H1 (cell line): ENCODE measurements around the gene CEP350. TPM values are rescaled to one million over a fixed set of nuclear protein-coding genes. Genes with fewer than 3 reads are reported as not detected.

Experiments
- CTCF ChIA-PET: fragments of 300-600 bp; sonication (Branson Sonifier 250); formaldehyde crosslinking; loops from one replicate; lab custom pipeline; 2021; ENCODE audit not compliant: partially characterized antibody; lab: Charles Lee
- POLR2A ChIA-PET: fragments of 300-600 bp; sonication (Branson Sonifier 250); formaldehyde crosslinking; loops from one replicate; lab custom pipeline; 2021; ENCODE audit warnings: inconsistent platforms; ENCODE audit not compliant: partially characterized antibody; lab: Charles Lee
- DNase-seq, 2 experiments: peaks; one replicate each; pipeline versions ENCODE4 v3.0.0 to v3.0.0-alpha.2; 2010 to 2022; ENCODE audit warnings: low spot score in 2 of 2, low read depth in 1 of 2, mixed read lengths in 1 of 2
- FAIRE-seq: peaks from 2 replicates; lab custom pipeline; 2011; peaks lifted over from hg19 to GRCh38; lab: Jason Lieb, UNC
- H2AFZ ChIP-seq: 2 replicates; pipeline ENCODE4 v1.8.1; 2012; ENCODE audit warnings: low read length, inconsistent platforms
- H2AK5ac ChIP-seq: 2 replicates; pipeline ENCODE4 v1.6.1; 2013; ENCODE audit warnings: low read depth, low read length
- H2BK120ac ChIP-seq: replicated peaks from 2 replicates; pipeline ENCODE3; 2013; ENCODE audit warnings: low read depth, low read length, inconsistent platforms
- H2BK12ac ChIP-seq: 2 replicates; pipeline ENCODE4 v1.6.1; 2013; ENCODE audit warnings: low read depth, low read length
- H2BK15ac ChIP-seq: 2 replicates; pipeline ENCODE4 v1.6.1; 2013; ENCODE audit warnings: low read length
- H2BK20ac ChIP-seq: 2 replicates; pipeline ENCODE4 v1.6.1; 2013; ENCODE audit warnings: low read length
- H2BK5ac ChIP-seq: 2 replicates; pipeline ENCODE4 v1.6.1; 2013; ENCODE audit warnings: low read depth, low read length
- H3K14ac ChIP-seq: 2 replicates; pipeline ENCODE4 v1.6.1; 2013; ENCODE audit warnings: inconsistent platforms; ENCODE audit not compliant: insufficient read length
- H3K18ac ChIP-seq: 2 replicates; pipeline ENCODE4 v1.6.1; 2013; ENCODE audit warnings: low read length; ENCODE audit errors: extremely low read depth
- H3K23ac ChIP-seq: 2 replicates; pipeline ENCODE4 v1.6.1; 2013; ENCODE audit warnings: inconsistent platforms; ENCODE audit not compliant: insufficient read length
- H3K23me2 ChIP-seq: 2 replicates; pipeline ENCODE4 v1.6.1; 2013; ENCODE audit warnings: low read depth, low read length
- H3K27ac ChIP-seq: 2 replicates; pipeline ENCODE4 v1.6.1; 2011; ENCODE audit warnings: low read depth, low read length, inconsistent platforms
- H3K27me3 ChIP-seq, 4 experiments: replicated peaks in 1 of 4; 1 replicate in 1 of 4; 2 replicates in 3 of 4; pipeline versions ENCODE4 v1.6.1 to v1.8.1; 2011 to 2013; ENCODE audit warnings: low read length in 3 of 4, mild to moderate bottlenecking in 3 of 4, inconsistent platforms in 2 of 4, mixed read lengths in 2 of 4, moderate library complexity in 1 of 4; ENCODE audit not compliant: control insufficient read depth in 3 of 4, insufficient read depth in 3 of 4; ENCODE audit errors: extremely low read depth in 1 of 4
- H3K36me3 ChIP-seq, 4 experiments: 2 replicates each; pipeline versions ENCODE4 v1.6.1 to v1.8.1; 2011 to 2013; ENCODE audit warnings: mild to moderate bottlenecking in 4 of 4, low read length in 3 of 4, moderate library complexity in 2 of 4, control low read depth in 1 of 4, inconsistent platforms in 1 of 4; ENCODE audit not compliant: insufficient read depth in 4 of 4, control insufficient read depth in 2 of 4
- H3K4ac ChIP-seq: replicated peaks from 2 replicates; pipeline ENCODE3; 2013; ENCODE audit warnings: low read length, low read depth, mixed read lengths, inconsistent platforms; ENCODE audit not compliant: insufficient read length
- H3K4me1 ChIP-seq, 4 experiments: replicated peaks in 1 of 4; 1 replicate in 1 of 4; 2 replicates in 3 of 4; pipeline versions ENCODE4 v1.6.1 to v1.8.1; 2011 to 2013; ENCODE audit warnings: low read length in 3 of 4, inconsistent platforms in 2 of 4, mixed read lengths in 1 of 4; ENCODE audit not compliant: insufficient read depth in 4 of 4, control insufficient read depth in 3 of 4
- H3K4me2 ChIP-seq, 2 experiments: 2 replicates each; pipeline versions ENCODE4 v1.6.1 to v1.8.1; 2011 to 2013; ENCODE audit warnings: low read depth in 2 of 2, low read length in 2 of 2, control low read depth in 1 of 2, inconsistent platforms in 1 of 2, mild to moderate bottlenecking in 1 of 2; ENCODE audit not compliant: insufficient read depth in 1 of 2
- H3K4me3 ChIP-seq, 4 experiments: fragments of 200-600, 300-600 bp in 1 of 4; sonication (generic), shearing (Covaris generic), sonication (Bioruptor Twin) in 1 of 4; 2 replicates each; pipeline versions ENCODE4 v1.5.1 to v1.8.1; 2011 to 2016; ENCODE audit warnings: low read length in 4 of 4, low read depth in 3 of 4, control low read depth in 2 of 4, inconsistent platforms in 2 of 4, mild to moderate bottlenecking in 2 of 4, mixed read lengths in 1 of 4, moderate library complexity in 1 of 4; ENCODE audit not compliant: insufficient read depth in 2 of 4; ENCODE audit errors: extremely low read depth in 1 of 4
- H3K56ac ChIP-seq: replicated peaks from 2 replicates; pipeline ENCODE3; 2013; ENCODE audit warnings: low read depth, mild to moderate bottlenecking, mixed read lengths, low read length, inconsistent platforms; ENCODE audit not compliant: insufficient read length
- H3K79me1 ChIP-seq: 2 replicates; pipeline ENCODE4 v1.6.1; 2013; ENCODE audit warnings: low read depth, low read length, control low read depth
- H3K79me2 ChIP-seq, 2 experiments: 2 replicates each; pipeline versions ENCODE4 v1.6.1 to v1.8.1; 2012 to 2013; ENCODE audit warnings: low read length in 2 of 2, mild to moderate bottlenecking in 2 of 2, inconsistent platforms in 1 of 2; ENCODE audit not compliant: insufficient read depth in 2 of 2, control insufficient read depth in 1 of 2
- H3K9ac ChIP-seq, 4 experiments: replicated peaks in 1 of 4; 1 replicate in 1 of 4; 2 replicates in 3 of 4; pipeline versions ENCODE4 v1.6.1 to v1.8.1; 2011 to 2013; ENCODE audit warnings: low read depth in 3 of 4, low read length in 3 of 4, control low read depth in 2 of 4, mild to moderate bottlenecking in 2 of 4, moderate library complexity in 2 of 4, inconsistent platforms in 1 of 4; ENCODE audit errors: extremely low read depth in 1 of 4
- H3K9me3 ChIP-seq, 2 experiments: 2 replicates each; pipeline versions ENCODE4 v1.6.1 to v1.8.1; 2012 to 2013; ENCODE audit warnings: mild to moderate bottlenecking in 2 of 2, moderate library complexity in 2 of 2, control low read depth in 1 of 2, inconsistent platforms in 1 of 2, low read depth in 1 of 2, low read length in 1 of 2, mixed read lengths in 1 of 2; ENCODE audit not compliant: insufficient read depth in 2 of 2
- H4K20me1 ChIP-seq, 2 experiments: replicated peaks in 1 of 2; 2 replicates each; pipeline versions ENCODE3 to v1.8.1; 2011 to 2013; ENCODE audit warnings: inconsistent platforms in 2 of 2, low read length in 2 of 2, mild to moderate bottlenecking in 1 of 2; ENCODE audit not compliant: insufficient read depth in 2 of 2, control insufficient read depth in 1 of 2
- H4K5ac ChIP-seq: 2 replicates; pipeline ENCODE4 v1.6.1; 2013; ENCODE audit warnings: low read length, low read depth, mixed read lengths, inconsistent platforms; ENCODE audit not compliant: insufficient read length
- H4K8ac ChIP-seq: 2 replicates; pipeline ENCODE4 v1.8.0; 2013; ENCODE audit warnings: mild to moderate bottlenecking, moderate library complexity, low read length, inconsistent platforms; ENCODE audit not compliant: insufficient read depth; ENCODE audit errors: extremely low read depth
- H4K91ac ChIP-seq: replicated peaks from 2 replicates; pipeline ENCODE3; 2013; ENCODE audit warnings: low read length, mixed read lengths, inconsistent platforms; ENCODE audit not compliant: insufficient read length
- GABPA ChIP-seq: IDR thresholded peaks from 2 replicates; pipeline ENCODE4 v1.6.1; 2011; ENCODE audit warnings: mild to moderate bottlenecking, low read length, moderate library complexity, borderline replicate concordance; ENCODE audit not compliant: insufficient read depth
- HDAC2 ChIP-seq, 2 experiments: fragments of 300-600 bp in 1 of 2; sonication (generic) in 1 of 2; IDR thresholded peaks; 2 replicates each; pipeline ENCODE4 v1.6.1; 2011 to 2012; ENCODE audit warnings: low read depth in 2 of 2, low read length in 2 of 2, mild to moderate bottlenecking in 2 of 2, moderate library complexity in 2 of 2, borderline replicate concordance in 1 of 2, inconsistent platforms in 1 of 2
- POLR2AphosphoS5 ChIP-seq: IDR thresholded peaks from 2 replicates; pipeline ENCODE4 v1.6.1; 2011; ENCODE audit warnings: low read depth, low read length
- SIRT6 ChIP-seq: IDR thresholded peaks from one replicate; pipeline ENCODE4 v1.7.1; 2012; ENCODE audit warnings: low read length, inconsistent platforms
- WGBS, 2 experiments: shearing (Covaris generic) in 1 of 2; methylation state at CpG; one replicate each; pipeline versions ENCODE4 v1.1.6 to v1.1.7; 2013 to 2015; ENCODE audit warnings: low lambda C conversion rate in 2 of 2, mixed read lengths in 2 of 2, inconsistent platforms in 1 of 2, low coverage in 1 of 2, missing lambda C conversion rate in 1 of 2; ENCODE audit not compliant: insufficient replicate concordance in 2 of 2, insufficient coverage in 1 of 2, insufficient read length in 1 of 2; ENCODE audit errors: extremely low coverage in 1 of 2, missing lambda C conversion rate in 1 of 2; 5-methylcytosine and 5-hydroxymethylcytosine counted together
- polyA plus RNA-seq, 7 experiments: library from polyadenylated mRNA; depleted of rRNA in 3 of 7; stranded (reverse) in 5 of 7; unstranded in 2 of 7; fragments of >200 nt in 5 of 7; fragments of 200-250 nt in 2 of 7; gene quantifications; 1 replicate in 5 of 7; 2 replicates in 1 of 7; 4 replicates in 1 of 7; pipeline versions ENCODE4 v1.2.1 to v1.2.3, GENCODE V29; 2011 to 2013; ENCODE audit warnings: missing spikeins in 2 of 7, mixed read lengths in 2 of 7
- total RNA-seq: library from RNA; stranded (reverse); fragmentation: NEBNext Ultra II Directional; extraction: Animal tissue kit (Norgen Biotek cat#: 25700); gene quantifications from 2 replicates; pipeline ENCODE4 v1.2.1, GENCODE V29; 2021
- TF ChIP-seq, protein P1 (sequence below): IDR thresholded peaks from 2 replicates; pipeline ENCODE4 v1.6.1; 2012; ENCODE audit warnings: low read length, inconsistent platforms

Gene CEP350
- total and polyA plus RNA-seq, 2 of the 8 experiments (the other 6 are each of a cell fraction or from before 2014, with no cell fraction given), result 5.6 to 39.4 TPM

DNA sequence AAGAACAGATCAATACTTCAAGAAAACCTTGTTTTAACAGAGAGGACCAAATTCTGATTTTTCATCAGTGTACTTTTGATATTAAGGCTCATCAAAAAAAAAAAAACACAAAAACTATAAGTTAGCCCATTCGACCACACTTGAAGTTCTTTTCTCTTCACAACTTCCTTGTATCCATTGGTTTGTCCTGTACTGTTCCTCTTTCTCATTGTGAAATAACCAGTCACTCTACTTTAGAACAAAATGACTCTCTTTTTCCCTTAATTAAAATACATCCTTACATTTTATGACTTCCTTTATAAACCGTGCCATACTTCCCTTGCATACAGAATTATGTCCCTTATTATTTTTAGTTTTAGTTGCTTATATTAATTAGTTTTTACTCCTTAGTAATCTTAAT, 208.4 kb downstream of the CEP350 start:
- TF ChIP-seq SIRT6, result no peak
- TF ChIP-seq, protein P1, sequence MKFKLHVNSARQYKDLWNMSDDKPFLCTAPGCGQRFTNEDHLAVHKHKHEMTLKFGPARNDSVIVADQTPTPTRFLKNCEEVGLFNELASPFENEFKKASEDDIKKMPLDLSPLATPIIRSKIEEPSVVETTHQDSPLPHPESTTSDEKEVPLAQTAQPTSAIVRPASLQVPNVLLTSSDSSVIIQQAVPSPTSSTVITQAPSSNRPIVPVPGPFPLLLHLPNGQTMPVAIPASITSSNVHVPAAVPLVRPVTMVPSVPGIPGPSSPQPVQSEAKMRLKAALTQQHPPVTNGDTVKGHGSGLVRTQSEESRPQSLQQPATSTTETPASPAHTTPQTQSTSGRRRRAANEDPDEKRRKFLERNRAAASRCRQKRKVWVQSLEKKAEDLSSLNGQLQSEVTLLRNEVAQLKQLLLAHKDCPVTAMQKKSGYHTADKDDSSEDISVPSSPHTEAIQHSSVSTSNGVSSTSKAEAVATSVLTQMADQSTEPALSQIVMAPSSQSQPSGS, result no peak
- TF ChIP-seq GABPA, result no peak
- no peak for TF ChIP-seq POLR2AphosphoS5
- no peak for TF ChIP-seq HDAC2 (IDR thresholded peaks at IDR 0.05; ENCODE audit: borderline replicate concordance in 1 of 2, low read depth in 2 of 2, low read length in 2 of 2)
- POLR2A ChIA-PET, result no interaction called here
- no peak overlapping the region for H2AK5ac ChIP-seq

More for the DNA sequence above, 208.4 kb downstream of the CEP350 start:
- Histone ChIP-seq H3K4me3 (no peak overlapping the region), H3K27ac (no peak overlapping the region), H2BK20ac (no peak overlapping the region), H2BK12ac (no peak overlapping the region), H2BK5ac (no peak overlapping the region), H3K23ac (no peak overlapping the region), H3K79me2 (peaks cover 0 to 44% of the 10 kb centered on the region in 2 experiments; a peak in 2 of 4 replicates), H3K4me1 (peaks cover 11 to 21% (median 16%) of the 10 kb centered on the region in 4 experiments), H2AFZ (no peak overlapping the region), H3K9ac (no peak overlapping the region), H3K14ac (no peak overlapping the region), H2BK15ac (no peak overlapping the region), H2BK120ac (no peak overlapping the region), H4K20me1 (peaks cover 11 to 17% of the 10 kb centered on the region in 2 experiments), H3K56ac (no peak overlapping the region), H3K18ac (no peak overlapping the region), H3K4me2 (no peak overlapping the region), H3K9me3 (no peaks in the 10 kb centered on the region), H3K23me2 (no peaks in the 10 kb centered on the region), H4K5ac (no peak overlapping the region), H4K8ac (no peak overlapping the region), H3K4ac (no peak overlapping the region), H3K27me3 (no peaks in the 10 kb centered on the region; a peak in 1 of 7 replicates), H3K79me1 (peaks cover 25% of the 10 kb centered on the region), H4K91ac (no peak overlapping the region), H3K36me3 (no peaks in the 10 kb centered on the region)
- 74 to 100% methylated on average over 1 to 2 of the region's 2 CpGs for WGBS, 2 experiments
- CTCF ChIA-PET, result interaction anchor here (8.4 to 11.7 kb wide), 2 partner anchors 7 to 20 kb away, joined by 108 to 307 read pairs; partner anchors contain the start of gene QSOX1
- DNase-seq (no peak), FAIRE-seq (no peak)
